ENCODE data around the gene PDE8A. TPM values are rescaled to one million over a fixed set of nuclear protein-coding genes. Genes with fewer than 3 reads are reported as not detected.
"Not testable (repeated sequence)": the region's sequence is repeated elsewhere in the genome, so short reads cannot be mapped to it uniquely, and the experiment has no call there.

PDE8A gene
- total RNA-seq, 1 donor, result 30.4 TPM

- DNase-seq (ENCODE audit: insufficient read length, low spot score, missing footprints), result no peak
- H3K79me2 ChIP-seq (ENCODE audit: insufficient read depth, low read length), result peaks cover 73% of the 10 kb centered on the region
- no peak overlapping the region for H3K27ac ChIP-seq (ENCODE audit: low read depth, low read length)
- no peaks in the 10 kb centered on the region for H3K9me3 ChIP-seq (ENCODE audit: low read depth, low read length)
- H3K4me1 ChIP-seq (ENCODE audit: insufficient read depth, low read length), result peaks cover 16% of the 10 kb centered on the region
- H3K36me3 ChIP-seq (ENCODE audit: insufficient read depth, low read length), result no peaks in the 10 kb centered on the region
- no peak overlapping the region for H3K4me3 ChIP-seq (ENCODE audit: insufficient read depth, low read length)
- no peak overlapping the region for H2AFZ ChIP-seq (ENCODE audit: low read length)
- H3K27me3 ChIP-seq (ENCODE audit: insufficient read depth, low read length), result no peaks in the 10 kb centered on the region
- H3K4me2 ChIP-seq (ENCODE audit: insufficient read depth, low read length), result no peak overlapping the region
- TF ChIP-seq CTCF (IDR thresholded peaks at IDR 0.05; ENCODE audit: extremely low read depth, low read depth, low read length), result no peak
- peaks cover 16% of the 10 kb centered on the region for H4K20me1 ChIP-seq (ENCODE audit: insufficient read depth, low read length)
Observed at GRCh38 chr15:85009435-85009834, 27.8 kb downstream of the PDE8A start.

GRCh38 chr15:85010071-85010385, 28.4 kb downstream of the PDE8A start:
- Histone ChIP-seq H3K36me3 (ENCODE audit: insufficient read depth, low read length) (no peaks in the 10 kb centered on the region), H3K27me3 (ENCODE audit: insufficient read depth, low read length) (no peaks in the 10 kb centered on the region), H3K4me1 (ENCODE audit: insufficient read depth, low read length) (peaks cover 16% of the 10 kb centered on the region), H3K4me2 (ENCODE audit: insufficient read depth, low read length) (no peak overlapping the region), H3K27ac (ENCODE audit: low read depth, low read length) (no peak overlapping the region), H3K4me3 (ENCODE audit: insufficient read depth, low read length) (no peak overlapping the region), H3K79me2 (ENCODE audit: insufficient read depth, low read length) (peaks cover 74% of the 10 kb centered on the region), H2AFZ (ENCODE audit: low read length) (no peak overlapping the region), H3K9me3 (ENCODE audit: low read depth, low read length) (no peaks in the 10 kb centered on the region), H4K20me1 (ENCODE audit: insufficient read depth, low read length) (peaks cover 16% of the 10 kb centered on the region)
- DNase-seq (ENCODE audit: insufficient read length, low spot score, missing footprints), result no peak
- no peak for TF ChIP-seq CTCF (IDR thresholded peaks at IDR 0.05; ENCODE audit: extremely low read depth, low read depth, low read length)

- H3K27ac ChIP-seq (ENCODE audit: low read depth, low read length), result no peak overlapping the region
- TF ChIP-seq CTCF (IDR thresholded peaks at IDR 0.05; ENCODE audit: extremely low read depth, low read depth, low read length), result no peak
- H3K4me2 ChIP-seq (ENCODE audit: insufficient read depth, low read length), result peak overlapping the region; percentile 28
- H3K36me3 ChIP-seq (ENCODE audit: insufficient read depth, low read length), result no peaks in the 10 kb centered on the region
- no peak for DNase-seq (ENCODE audit: insufficient read length, low spot score, missing footprints)
- H2AFZ ChIP-seq (ENCODE audit: low read length), result no peak overlapping the region
- H3K4me1 ChIP-seq (ENCODE audit: insufficient read depth, low read length), result peaks cover 12% of the 10 kb centered on the region
- H4K20me1 ChIP-seq (ENCODE audit: insufficient read depth, low read length), result peaks cover 16% of the 10 kb centered on the region
- H3K79me2 ChIP-seq (ENCODE audit: insufficient read depth, low read length), result peaks cover 78% of the 10 kb centered on the region
- H3K9me3 ChIP-seq (ENCODE audit: low read depth, low read length), result no peaks in the 10 kb centered on the region
- H3K27me3 ChIP-seq (ENCODE audit: insufficient read depth, low read length), result no peaks in the 10 kb centered on the region
- no peak overlapping the region for H3K4me3 ChIP-seq (ENCODE audit: insufficient read depth, low read length)
Observed at GRCh38 chr15:85010386-85011159, 28.9 kb downstream of the PDE8A start.

- H3K79me2 ChIP-seq (ENCODE audit: insufficient read depth, low read length), result peaks cover 81% of the 10 kb centered on the region
- peaks cover 10% of the 10 kb centered on the region for H3K4me1 ChIP-seq (ENCODE audit: insufficient read depth, low read length)
- DNase-seq (ENCODE audit: insufficient read length, low spot score, missing footprints), result no peak
- H4K20me1 ChIP-seq (ENCODE audit: insufficient read depth, low read length), result peaks cover 16% of the 10 kb centered on the region
- H3K9me3 ChIP-seq (ENCODE audit: low read depth, low read length), result no peaks in the 10 kb centered on the region
- H3K27ac ChIP-seq (ENCODE audit: low read depth, low read length), result no peak overlapping the region
- no peak overlapping the region for H3K4me3 ChIP-seq (ENCODE audit: insufficient read depth, low read length)
- no peaks in the 10 kb centered on the region for H3K27me3 ChIP-seq (ENCODE audit: insufficient read depth, low read length)
- no peak overlapping the region for H2AFZ ChIP-seq (ENCODE audit: low read length)
- no peaks in the 10 kb centered on the region for H3K36me3 ChIP-seq (ENCODE audit: insufficient read depth, low read length)
- peak overlapping the region; percentile 28 for H3K4me2 ChIP-seq (ENCODE audit: insufficient read depth, low read length)
- TF ChIP-seq CTCF (IDR thresholded peaks at IDR 0.05; ENCODE audit: extremely low read depth, low read depth, low read length), result no peak
Observed at GRCh38 chr15:85011160-85011571, 29.5 kb downstream of the PDE8A start.

GRCh38 chr15:85011724-85012123, 30.1 kb downstream of the PDE8A start:
- not testable (repeated sequence) for H3K4me3 ChIP-seq (ENCODE audit: insufficient read depth, low read length); H3K27me3 ChIP-seq (ENCODE audit: insufficient read depth, low read length); H3K36me3 ChIP-seq (ENCODE audit: insufficient read depth, low read length); H3K4me1 ChIP-seq (ENCODE audit: insufficient read depth, low read length); H2AFZ ChIP-seq (ENCODE audit: low read length); DNase-seq (ENCODE audit: insufficient read length, low spot score, missing footprints); H3K4me2 ChIP-seq (ENCODE audit: insufficient read depth, low read length); H3K27ac ChIP-seq (ENCODE audit: low read depth, low read length); H3K9me3 ChIP-seq (ENCODE audit: low read depth, low read length)
- peaks cover 16% of the 10 kb centered on the region for H4K20me1 ChIP-seq (ENCODE audit: insufficient read depth, low read length)
- H3K79me2 ChIP-seq (ENCODE audit: insufficient read depth, low read length), result peaks cover 81% of the 10 kb centered on the region
